HepG2 (cell line): ENCODE data around the gene ABCB8. TPM values are rescaled to one million over a fixed set of nuclear protein-coding genes. Genes with fewer than 3 reads are reported as not detected.

Source experiments
- ATAC-seq: fragments of 200-7000 bp; cut with Tn5 transposase; 3 replicates; pipeline ENCODE4 v1.9.1; 2020; ENCODE audit warnings: mild to moderate bottlenecking, moderate library complexity
- BruUV-seq: library from RNA; stranded (reverse); fragments of 400-500 nt; replicated peaks from 2 replicates; lab custom pipeline; 2021; lab: Mats Ljungman, UMichigan
- CTCF ChIA-PET: fragments of 300-600 bp; formaldehyde crosslinking; extraction: SDS; loops from one replicate; lab custom pipeline; 2021; ENCODE audit warnings: low total read pairs, inconsistent platforms, low intra/inter-chr PET ratio; lab: Yijun Ruan, JAX
- POLR2A ChIA-PET: fragments of 350-600 bp; sonication (Branson Sonifier 250); formaldehyde crosslinking; loops from one replicate; lab custom pipeline; 2020; ENCODE audit warnings: antibody characterized with exemption, inconsistent platforms; lab: Yijun Ruan, JAX
- DNase-seq: peaks from one replicate; pipeline ENCODE4 v3.0.0-alpha.2; 2015; ENCODE audit warnings: low spot score
- FAIRE-seq: peaks from 3 replicates; lab custom pipeline; 2011; peaks lifted over from hg19 to GRCh38; lab: Jason Lieb, UNC
- H2AFZ ChIP-seq: one replicate; pipeline ENCODE4 v1.6.1; 2011; ENCODE audit warnings: low read length, inconsistent platforms
- H3K27ac ChIP-seq: fragments of 300-600 bp; 3 replicates; pipeline ENCODE4 v1.8.0; 2011; ENCODE audit warnings: mixed run types, mild to moderate bottlenecking, mixed read lengths, low read length, inconsistent platforms; ENCODE audit not compliant: insufficient read depth; ENCODE audit errors: extremely low read length
- H3K27me3 ChIP-seq, 2 experiments: fragments of 200-600 bp in 1 of 2; 2 replicates in 1 of 2; 3 replicates in 1 of 2; pipeline versions ENCODE4 v1.6.0 to v1.8.0; 2011; ENCODE audit warnings: low read length in 2 of 2, mild to moderate bottlenecking in 2 of 2, moderate library complexity in 2 of 2, inconsistent platforms in 1 of 2; ENCODE audit not compliant: insufficient read depth in 2 of 2, control insufficient read depth in 1 of 2
- H3K36me3 ChIP-seq, 2 experiments: fragments of 200-600 bp in 1 of 2; replicated peaks in 1 of 2; 2 replicates in 1 of 2; 3 replicates in 1 of 2; pipeline versions ENCODE4 v1.5.1 to v1.8.0; 2011; ENCODE audit warnings: low read length in 2 of 2, inconsistent platforms in 1 of 2; ENCODE audit not compliant: insufficient read depth in 2 of 2, control insufficient read depth in 1 of 2
- H3K4me1 ChIP-seq: 2 replicates; pipeline ENCODE4 v1.5.1; 2012; ENCODE audit warnings: low read length, inconsistent platforms; ENCODE audit not compliant: insufficient read depth
- H3K4me2 ChIP-seq: 2 replicates; pipeline ENCODE4 v1.6.0; 2011; ENCODE audit warnings: low read depth, low read length, inconsistent platforms
- H3K4me3 ChIP-seq, 3 experiments: fragments of 200-600 bp in 1 of 3; sonication (generic), shearing (Covaris generic) in 1 of 3; replicated peaks in 1 of 3; 2 replicates each; pipeline ENCODE4 v1.5.1; 2011 to 2016; ENCODE audit warnings: low read length in 3 of 3, inconsistent platforms in 2 of 3, low read depth in 2 of 3, mild to moderate bottlenecking in 2 of 3, control low read depth in 1 of 3, mixed read lengths in 1 of 3; ENCODE audit not compliant: insufficient read depth in 1 of 3
- H3K79me2 ChIP-seq: one replicate; pipeline ENCODE4 v1.6.1; 2011; ENCODE audit warnings: low read length, inconsistent platforms; ENCODE audit not compliant: insufficient read depth
- H3K9ac ChIP-seq: 2 replicates; pipeline ENCODE4 v1.6.0; 2011; ENCODE audit warnings: mild to moderate bottlenecking, low read depth, low read length, inconsistent platforms; ENCODE audit not compliant: insufficient read depth
- H3K9me3 ChIP-seq: 2 replicates; pipeline ENCODE4 v1.5.1; 2012; ENCODE audit warnings: mild to moderate bottlenecking, low read length
- H4K20me1 ChIP-seq: 2 replicates; pipeline ENCODE4 v1.6.0; 2011; ENCODE audit warnings: inconsistent platforms, mild to moderate bottlenecking, low read length, moderate library complexity; ENCODE audit not compliant: insufficient read depth
- ETV6 ChIP-seq: sonication (generic); formaldehyde crosslinking; conservative IDR thresholded peaks from 2 replicates; pipeline ENCODE4 v1.4.0; 2020; ENCODE audit warnings: missing genetic modification reagents
- GMEB1 ChIP-seq: sonication (generic); formaldehyde crosslinking; IDR thresholded peaks from 2 replicates; pipeline ENCODE4 v1.5.1; 2020; ENCODE audit warnings: missing genetic modification reagents, mild to moderate bottlenecking, borderline replicate concordance
- HOXA3 ChIP-seq: sonication (generic); formaldehyde crosslinking; IDR thresholded peaks from 2 replicates; pipeline ENCODE4 v1.5.0; 2020; ENCODE audit warnings: missing genetic modification reagents
- ISX ChIP-seq: sonication (generic); formaldehyde crosslinking; conservative IDR thresholded peaks from 2 replicates; pipeline ENCODE4 v1.5.0; 2020; ENCODE audit warnings: missing genetic modification reagents
- KLF16 ChIP-seq, 2 experiments: sonication (generic) in 1 of 2; formaldehyde crosslinking in 1 of 2; IDR thresholded peaks; 2 replicates each; pipeline versions ENCODE4 v1.6.1 to v1.8.0; 2016 to 2023; ENCODE audit warnings: missing genetic modification reagents in 2 of 2, missing compliant biosample characterization in 1 of 2
- PATZ1 ChIP-seq: sonication (generic); formaldehyde crosslinking; IDR thresholded peaks from 2 replicates; pipeline ENCODE4 v1.4.0; 2020; ENCODE audit warnings: missing genetic modification reagents
- PLRG1 ChIP-seq: fragments of 450-650 bp; conservative IDR thresholded peaks from 2 replicates; pipeline ENCODE4 v1.6.1; 2016
- SP1 ChIP-seq, 2 experiments: fragments of 450-650 bp in 1 of 2; sonication (generic) in 1 of 2; formaldehyde crosslinking in 1 of 2; IDR thresholded peaks; 2 replicates each; pipeline versions ENCODE4 v1.4.0 to v1.6.1; 2016 to 2020; ENCODE audit warnings: missing genetic modification reagents in 1 of 2
- TCF7 ChIP-seq: sonication (generic); IDR thresholded peaks from 2 replicates; pipeline ENCODE4 v1.6.1; 2016; ENCODE audit warnings: antibody characterized with exemption, low read depth
- ZNF234 ChIP-seq: sonication (generic); formaldehyde crosslinking; conservative IDR thresholded peaks from 2 replicates; pipeline ENCODE4 v1.5.1; 2020; ENCODE audit warnings: mild to moderate bottlenecking, missing genetic modification reagents
- ZNF331 ChIP-seq: sonication (generic); formaldehyde crosslinking; IDR thresholded peaks from 2 replicates; pipeline ENCODE4 v1.4.0; 2020; ENCODE audit warnings: missing genetic modification reagents
- ZNF382 ChIP-seq: sonication (generic); formaldehyde crosslinking; IDR thresholded peaks from 2 replicates; pipeline ENCODE4 v1.5.0; 2020; ENCODE audit warnings: missing genetic modification reagents, mild to moderate bottlenecking, borderline replicate concordance
- ZNF768 ChIP-seq: sonication (generic); formaldehyde crosslinking; IDR thresholded peaks from 2 replicates; pipeline ENCODE4 v1.4.0; 2020; ENCODE audit warnings: missing genetic modification reagents
- ZNF878 ChIP-seq: sonication (generic); formaldehyde crosslinking; IDR thresholded peaks from 2 replicates; pipeline ENCODE4 v1.8.1; 2023; ENCODE audit warnings: mild to moderate bottlenecking, missing genetic modification reagents, moderate library complexity
- WGBS: methylation state at CpG from one replicate; pipeline ENCODE4 v1.1.6; 2017; ENCODE audit warnings: low lambda C conversion rate; 5-methylcytosine and 5-hydroxymethylcytosine counted together
- in situ Hi-C: cut with HindIII; loops from 2 replicates; pipeline ENCODE4 v1.10.0; 2017; ENCODE audit warnings: low pct_unique_long_range_greater_than_20kb; ENCODE audit not compliant: extremely low pct_ligation_motif_present
- intact Hi-C: fragments of 100-400 bp; cut with micrococcal nuclease; formaldehyde crosslinking; loops from one replicate; pipeline ENCODE4 v1.10.0; 2022; ENCODE audit not compliant: unreplicated experiment
- polyA plus RNA-seq, 8 experiments: library from polyadenylated mRNA; depleted of rRNA in 3 of 8; stranded (reverse) in 7 of 8; unstranded in 1 of 8; fragments of >200 nt; fragmentation: Illumina TruSeq in 4 of 8; extraction: Trizol in 4 of 8; gene quantifications; 2 replicates each; pipeline versions ENCODE4 v1.2.1 to v1.2.3, GENCODE V29; 2011 to 2016; ENCODE audit warnings: low read depth in 4 of 8, missing spikeins in 1 of 8, mixed read lengths in 1 of 8; ENCODE audit not compliant: insufficient read depth in 1 of 8
- total RNA-seq, 5 experiments: library from RNA; depleted of rRNA; stranded (reverse); fragments of >200 nt; fragmentation: Illumina TruSeq; extraction: Trizol; gene quantifications; 2 replicates each; pipeline ENCODE4 v1.2.3, GENCODE V29; 2016; ENCODE audit warnings: low read depth in 1 of 5

ABCB8 gene
- total and polyA plus RNA-seq, 2 of the 13 experiments (the other 11 are each of a cell fraction or from before 2014, with no cell fraction given): 6.6 to 16.7 TPM

- ChIA-PET POLR2A (interaction anchor here (0.9 to 3.8 kb wide), 3 partner anchors 21 to 55 kb away, joined by 3 to 144 read pairs (median 4); partner anchors contain the start of gene ABCB8), CTCF (no interaction called here)
- FAIRE-seq (no peak), ATAC-seq (peak; percentile 36), DNase-seq (peak; percentile 50)
- H2AFZ ChIP-seq: no peak within 1 kb of the TSS
- H3K36me3 ChIP-seq: no peaks in the 10 kb centered on the region
- peaks cover 54% of the 10 kb centered on the region for H3K4me1 ChIP-seq
- H3K4me2 ChIP-seq: peak within 1 kb of the TSS; percentile 97
- peak within 1 kb of the TSS; percentile 100 for H3K9ac ChIP-seq
- peak within 1 kb of the TSS; percentile 85 for H3K27ac ChIP-seq
- peaks cover 48% of the 10 kb centered on the region for H3K79me2 ChIP-seq
- intact Hi-C loops: loop anchor here (10.0 kb wide), 1 partner anchor 162 kb away; the partner anchor contains the start of gene SMARCD3
- peak within 1 kb of the TSS; percentile 85 to 96 (median 88) for H3K4me3 ChIP-seq
- BruUV-seq: no TSS peak
- H3K27me3 ChIP-seq: no peaks in the 10 kb centered on the region; a peak in 1 of 5 replicates
- in situ Hi-C loops: no loop called here
- H4K20me1 ChIP-seq: peaks cover 5% of the 10 kb centered on the region; the same call in 1 of the 2 replicates
- no peaks in the 10 kb centered on the region for H3K9me3 ChIP-seq
- under 1% methylated on average over 33 of the region's 69 CpGs for WGBS
- TF ChIP-seq HOXA3 (CRISPR knock-in tag) (peak; percentile 63), KLF16 (CRISPR knock-in tag; IDR thresholded peaks at IDR 0.05) (no peak), PLRG1 (no peak), ZNF382 (no peak), SP1 (IDR thresholded peaks at IDR 0.05) (no peak), SP1 (CRISPR knock-in tag; IDR thresholded peaks at IDR 0.05) (0 out of 2 replicates have a peak, but pooled peaks have one; percentile 13), PATZ1 (CRISPR knock-in tag) (peak; percentile 49), ZNF768 (no peak), ZNF878 (CRISPR knock-in tag) (no peak), GMEB1 (CRISPR knock-in tag) (peak; percentile 87), TCF7 (no peak), ISX (no peak), ZNF331 (CRISPR knock-in tag) (no peak), ZNF234 (CRISPR knock-in tag) (no peak), ETV6 (no peak)
These were observed 55.0 kb downstream of the ABCB8 start, which contains the start of gene TMUB1 for GRCh38 chr7:151083071-151083823. TMUB1 (minus strand) TSS chr7:151083493; CDS start chr7:151082563, 930 bp downstream.
